ENCODE data around the gene HPDL.
A peak's percentile ranks its signal among the peaks of the same experiment; 100 is the strongest.

The HPDL gene

GRCh38 chr1:45337630-45338325 lies 11.1 kb downstream of the HPDL start:
- Histone ChIP-seq H3K27me3 (ENCODE audit: control insufficient read depth, insufficient read depth, low read length, poor library complexity, severe bottlenecking) (no peaks in the 10 kb centered on the region), H3K4me3 (ENCODE audit: insufficient read depth, low read depth, low read length) (no peak overlapping the region), H3K9me3 (ENCODE audit: control insufficient read depth, low read length) (no peaks in the 10 kb centered on the region), H3K36me3 (ENCODE audit: control insufficient read depth, insufficient read depth, low read length) (peaks cover 21% of the 10 kb centered on the region), H3K4me1 (ENCODE audit: control insufficient read depth, insufficient read depth, low read length) (peaks cover 9% of the 10 kb centered on the region), H3K27ac (ENCODE audit: insufficient read depth, low read depth, low read length, poor library complexity, severe bottlenecking) (no peak overlapping the region)
- 92 to 96% methylated on average over 3 of the region's 3 CpGs for WGBS, 2 experiments

GRCh38 chr1:45339789-45340558 lies 13.3 kb downstream of the HPDL start, which contains the start of the genes MUTYH and TOE1:
MUTYH (minus strand) TSS chr1:45340440; CDS start chr1:45334505, 5,935 bp downstream.
TOE1 (plus strand) TSS chr1:45340170; CDS start chr1:45340253, 83 bp downstream.
- H3K4me1 ChIP-seq (ENCODE audit: control insufficient read depth, insufficient read depth, low read length) = peaks cover 9% of the 10 kb centered on the region
- H3K27ac ChIP-seq (ENCODE audit: insufficient read depth, low read depth, low read length, poor library complexity, severe bottlenecking) = peak within 1 kb of the TSS; percentile 96
- 0% methylated on average over 69 of the region's 70 CpGs for WGBS, 2 experiments
- no peaks in the 10 kb centered on the region for H3K9me3 ChIP-seq (ENCODE audit: control insufficient read depth, low read length)
- no peaks in the 10 kb centered on the region for H3K27me3 ChIP-seq (ENCODE audit: control insufficient read depth, insufficient read depth, low read length, poor library complexity, severe bottlenecking)
- peak within 1 kb of the TSS; percentile 77 for H3K4me3 ChIP-seq (ENCODE audit: insufficient read depth, low read depth, low read length)
- peaks cover 27% of the 10 kb centered on the region for H3K36me3 ChIP-seq (ENCODE audit: control insufficient read depth, insufficient read depth, low read length)

- Histone ChIP-seq H3K27ac (ENCODE audit: insufficient read depth, low read depth, low read length, poor library complexity, severe bottlenecking) (peak overlapping the region; percentile 96), H3K36me3 (ENCODE audit: control insufficient read depth, insufficient read depth, low read length) (peaks cover 27% of the 10 kb centered on the region), H3K4me1 (ENCODE audit: control insufficient read depth, insufficient read depth, low read length) (peaks cover 9% of the 10 kb centered on the region), H3K4me3 (ENCODE audit: insufficient read depth, low read depth, low read length) (peak overlapping the region; percentile 77), H3K27me3 (ENCODE audit: control insufficient read depth, insufficient read depth, low read length, poor library complexity, severe bottlenecking) (no peaks in the 10 kb centered on the region), H3K9me3 (ENCODE audit: control insufficient read depth, low read length) (no peaks in the 10 kb centered on the region)
- WGBS, 2 experiments = 45 to 48% methylated on average over 6 of the region's 6 CpGs
These were observed 14.2 kb downstream of the HPDL start for GRCh38 chr1:45340816-45341466.

GRCh38 chr1:45344499-45344898 lies 17.8 kb downstream of the HPDL start:
- Histone ChIP-seq H3K4me3 (ENCODE audit: insufficient read depth, low read depth, low read length) (no peak overlapping the region), H3K27ac (ENCODE audit: insufficient read depth, low read depth, low read length, poor library complexity, severe bottlenecking) (no peak overlapping the region), H3K36me3 (ENCODE audit: control insufficient read depth, insufficient read depth, low read length) (peaks cover 19% of the 10 kb centered on the region), H3K9me3 (ENCODE audit: control insufficient read depth, low read length) (no peaks in the 10 kb centered on the region), H3K4me1 (ENCODE audit: control insufficient read depth, insufficient read depth, low read length) (peaks cover 9% of the 10 kb centered on the region), H3K27me3 (ENCODE audit: control insufficient read depth, insufficient read depth, low read length, poor library complexity, severe bottlenecking) (no peaks in the 10 kb centered on the region)
- 95 to 98% methylated on average over 2 of the region's 2 CpGs for WGBS, 2 experiments

- H3K36me3 ChIP-seq (ENCODE audit: control insufficient read depth, insufficient read depth, low read length) = peaks cover 19% of the 10 kb centered on the region
- H3K27ac ChIP-seq (ENCODE audit: insufficient read depth, low read depth, low read length, poor library complexity, severe bottlenecking) = no peak overlapping the region
- no peak overlapping the region for H3K4me3 ChIP-seq (ENCODE audit: insufficient read depth, low read depth, low read length)
- no peaks in the 10 kb centered on the region for H3K27me3 ChIP-seq (ENCODE audit: control insufficient read depth, insufficient read depth, low read length, poor library complexity, severe bottlenecking)
- peaks cover 9% of the 10 kb centered on the region for H3K4me1 ChIP-seq (ENCODE audit: control insufficient read depth, insufficient read depth, low read length)
- no peaks in the 10 kb centered on the region for H3K9me3 ChIP-seq (ENCODE audit: control insufficient read depth, low read length)
- WGBS, 2 experiments = 97% methylated on average over 13 of the region's 13 CpGs
These were observed 18.3 kb downstream of the HPDL start for GRCh38 chr1:45345014-45345413.

- Histone ChIP-seq H3K4me1 (ENCODE audit: control insufficient read depth, insufficient read depth, low read length) (peaks cover under 1% of the 10 kb centered on the region), H3K4me3 (ENCODE audit: insufficient read depth, low read depth, low read length) (no peak overlapping the region), H3K27ac (ENCODE audit: insufficient read depth, low read depth, low read length, poor library complexity, severe bottlenecking) (no peak overlapping the region), H3K9me3 (ENCODE audit: control insufficient read depth, low read length) (no peaks in the 10 kb centered on the region), H3K36me3 (ENCODE audit: control insufficient read depth, insufficient read depth, low read length) (peaks cover 19% of the 10 kb centered on the region), H3K27me3 (ENCODE audit: control insufficient read depth, insufficient read depth, low read length, poor library complexity, severe bottlenecking) (no peaks in the 10 kb centered on the region)
- WGBS, 2 experiments = 94 to 97% methylated on average over 2 of the region's 2 CpGs
These were observed 19.8 kb downstream of the HPDL start for GRCh38 chr1:45346473-45346872.

- no peak overlapping the region for H3K27ac ChIP-seq (ENCODE audit: insufficient read depth, low read depth, low read length, poor library complexity, severe bottlenecking)
- WGBS, 2 experiments = 90 to 94% methylated on average over 2 of the region's 2 CpGs
- peaks cover 10% of the 10 kb centered on the region for H3K36me3 ChIP-seq (ENCODE audit: control insufficient read depth, insufficient read depth, low read length)
These were observed 21.3 kb downstream of the HPDL start for GRCh38 chr1:45348020-45348419.

GRCh38 chr1:45348609-45348965 lies 21.9 kb downstream of the HPDL start:
- Histone ChIP-seq H3K4me1 (ENCODE audit: control insufficient read depth, insufficient read depth, low read length) (no peaks in the 10 kb centered on the region), H3K9me3 (ENCODE audit: control insufficient read depth, low read length) (no peaks in the 10 kb centered on the region), H3K27ac (ENCODE audit: insufficient read depth, low read depth, low read length, poor library complexity, severe bottlenecking) (no peak overlapping the region), H3K27me3 (ENCODE audit: control insufficient read depth, insufficient read depth, low read length, poor library complexity, severe bottlenecking) (no peaks in the 10 kb centered on the region), H3K36me3 (ENCODE audit: control insufficient read depth, insufficient read depth, low read length) (peaks cover 9% of the 10 kb centered on the region), H3K4me3 (ENCODE audit: insufficient read depth, low read depth, low read length) (no peak overlapping the region)
- WGBS, 2 experiments = 87 to 95% methylated on average over 1 of the region's 1 CpG

More at GRCh38 chr1:45348020-45348419, 21.3 kb downstream of the HPDL start:
- Histone ChIP-seq H3K27me3 (ENCODE audit: control insufficient read depth, insufficient read depth, low read length, poor library complexity, severe bottlenecking) (no peaks in the 10 kb centered on the region), H3K4me3 (ENCODE audit: insufficient read depth, low read depth, low read length) (no peak overlapping the region), H3K4me1 (ENCODE audit: control insufficient read depth, insufficient read depth, low read length) (no peaks in the 10 kb centered on the region), H3K9me3 (ENCODE audit: control insufficient read depth, low read length) (no peaks in the 10 kb centered on the region)

- H3K4me1 ChIP-seq (ENCODE audit: control insufficient read depth, insufficient read depth, low read length) = no peaks in the 10 kb centered on the region
- no peaks in the 10 kb centered on the region for H3K9me3 ChIP-seq (ENCODE audit: control insufficient read depth, low read length)
- peaks cover 4% of the 10 kb centered on the region for H3K36me3 ChIP-seq (ENCODE audit: control insufficient read depth, insufficient read depth, low read length)
- no peak overlapping the region for H3K4me3 ChIP-seq (ENCODE audit: insufficient read depth, low read depth, low read length)
- 86 to 91% methylated on average over 3 of the region's 3 CpGs for WGBS, 2 experiments
- H3K27me3 ChIP-seq (ENCODE audit: control insufficient read depth, insufficient read depth, low read length, poor library complexity, severe bottlenecking) = no peaks in the 10 kb centered on the region
- H3K27ac ChIP-seq (ENCODE audit: insufficient read depth, low read depth, low read length, poor library complexity, severe bottlenecking) = no peak overlapping the region
These were observed 22.4 kb downstream of the HPDL start for GRCh38 chr1:45348966-45349677.
